HEK293 (cell line): ENCODE data around the gene CABLES2.

Experiments used
- CTCF ChIA-PET: fragments of 350-600 bp; formaldehyde crosslinking; extraction: SDS; loops from one replicate; lab custom pipeline; 2021; ENCODE audit warnings: antibody characterized with exemption; lab: Yijun Ruan, JAX
- POLR2A ChIA-PET: fragments of 300-600 bp; formaldehyde crosslinking; extraction: SDS; loops from one replicate; lab custom pipeline; 2020; ENCODE audit warnings: antibody characterized with exemption, inconsistent platforms; lab: Yijun Ruan, JAX
- H3K27ac ChIP-seq: fragments of 200-500 bp; sonication (Bioruptor generic); 2 replicates; pipeline ENCODE4 v1.5.1; 2014; ENCODE audit warnings: low read depth, low read length, control low read depth, inconsistent platforms; ENCODE audit errors: extremely low read depth
- H3K36me3 ChIP-seq, 2 experiments: fragments of 200-500 bp in 1 of 2; sonication (Bioruptor generic) in 1 of 2; 1 replicate in 1 of 2; 2 replicates in 1 of 2; pipeline ENCODE4 v1.5.1; 2014 to 2017; ENCODE audit warnings: inconsistent platforms in 2 of 2, low read length in 2 of 2; ENCODE audit not compliant: control insufficient read depth in 2 of 2, insufficient read depth in 1 of 2
- H3K4me1 ChIP-seq: fragments of 200-500 bp; sonication (Bioruptor generic); 2 replicates; pipeline ENCODE4 v1.5.1; 2014; ENCODE audit warnings: mild to moderate bottlenecking, low read length, inconsistent platforms; ENCODE audit not compliant: control insufficient read depth, insufficient read depth
- H3K4me3 ChIP-seq: 2 replicates; pipeline ENCODE4 v1.5.1; 2011; ENCODE audit warnings: low read depth, mild to moderate bottlenecking, control low read depth, low read length, moderate library complexity
- H3K9me3 ChIP-seq: fragments of 200-500 bp; sonication (Bioruptor generic); 2 replicates; pipeline ENCODE4 v1.5.1; 2014; ENCODE audit warnings: low read depth, low read length, inconsistent platforms; ENCODE audit not compliant: control insufficient read depth, insufficient read depth
- GLI4 ChIP-seq: fragments of 450-650 bp; formaldehyde crosslinking; IDR thresholded peaks from 2 replicates; pipeline ENCODE4 v1.5.1; 2016; ENCODE audit warnings: missing biosample characterization, missing genetic modification characterization
- KLF10 ChIP-seq: fragments of 450-650 bp; IDR thresholded peaks from 2 replicates; pipeline ENCODE4 v1.5.1; 2018; ENCODE audit warnings: missing biosample characterization, mild to moderate bottlenecking, missing genetic modification characterization
- RBAK ChIP-seq: fragments of 450-650 bp; formaldehyde crosslinking; IDR thresholded peaks from 2 replicates; pipeline ENCODE4 v1.5.1; 2016; ENCODE audit warnings: missing biosample characterization, missing genetic modification characterization
- SCRT2 ChIP-seq: fragments of 450-650 bp; formaldehyde crosslinking; IDR thresholded peaks from 2 replicates; pipeline ENCODE4 v1.5.1; 2016; ENCODE audit warnings: missing biosample characterization, missing genetic modification characterization
- ZNF157 ChIP-seq: fragments of 450-650 bp; formaldehyde crosslinking; IDR thresholded peaks from 2 replicates; pipeline ENCODE4 v1.5.1; 2016; ENCODE audit warnings: missing biosample characterization, missing genetic modification characterization
- ZNF2 ChIP-seq: fragments of 450-650 bp; formaldehyde crosslinking; IDR thresholded peaks from 2 replicates; pipeline ENCODE4 v1.5.1; 2016; ENCODE audit warnings: missing biosample characterization, missing genetic modification characterization
- ZNF214 ChIP-seq: fragments of 450-650 bp; formaldehyde crosslinking; IDR thresholded peaks from 2 replicates; pipeline ENCODE4 v1.5.1; 2017; ENCODE audit warnings: missing biosample characterization, mild to moderate bottlenecking, missing genetic modification characterization, borderline replicate concordance
- ZNF23 ChIP-seq: fragments of 450-650 bp; formaldehyde crosslinking; IDR thresholded peaks from 2 replicates; pipeline ENCODE4 v1.5.1; 2016; ENCODE audit warnings: missing biosample characterization, missing genetic modification characterization, borderline replicate concordance
- ZNF292 ChIP-seq: fragments of 450-650 bp; formaldehyde crosslinking; IDR thresholded peaks from 2 replicates; pipeline ENCODE4 v1.5.1; 2016; ENCODE audit warnings: low read depth, missing biosample characterization, missing genetic modification characterization, borderline replicate concordance
- ZNF311 ChIP-seq: fragments of 450-650 bp; formaldehyde crosslinking; IDR thresholded peaks from 2 replicates; pipeline ENCODE4 v1.5.1; 2017; ENCODE audit warnings: missing biosample characterization, missing genetic modification characterization, borderline replicate concordance
- ZNF404 ChIP-seq: fragments of 450-650 bp; formaldehyde crosslinking; IDR thresholded peaks from 2 replicates; pipeline ENCODE4 v1.5.1; 2017; ENCODE audit warnings: missing biosample characterization, missing genetic modification characterization
- ZNF510 ChIP-seq: fragments of 450-650 bp; formaldehyde crosslinking; IDR thresholded peaks from 2 replicates; pipeline ENCODE4 v1.5.1; 2018; ENCODE audit warnings: mild to moderate bottlenecking, missing genetic modification characterization, missing biosample characterization; ENCODE audit not compliant: insufficient replicate concordance
- ZNF530 ChIP-seq: fragments of 450-650 bp; formaldehyde crosslinking; IDR thresholded peaks from 2 replicates; pipeline ENCODE4 v1.5.1; 2016; ENCODE audit warnings: low read depth, missing biosample characterization, missing genetic modification characterization
- ZNF610 ChIP-seq: fragments of 450-650 bp; formaldehyde crosslinking; IDR thresholded peaks from 2 replicates; pipeline ENCODE4 v1.5.1; 2016; ENCODE audit warnings: missing biosample characterization, missing genetic modification characterization, borderline replicate concordance
- ZNF658 ChIP-seq: fragments of 450-650 bp; formaldehyde crosslinking; IDR thresholded peaks from 2 replicates; pipeline ENCODE4; 2016; ENCODE audit warnings: missing biosample characterization, missing genetic modification characterization
- ZNF660 ChIP-seq: fragments of 450-650 bp; IDR thresholded peaks from 2 replicates; pipeline ENCODE4 v1.5.1; 2018; ENCODE audit warnings: missing biosample characterization, mild to moderate bottlenecking, missing genetic modification characterization
- ZNF664 ChIP-seq: fragments of 450-650 bp; formaldehyde crosslinking; IDR thresholded peaks from 2 replicates; pipeline ENCODE4 v1.5.1; 2016; ENCODE audit warnings: missing biosample characterization, missing genetic modification characterization
- ZNF830 ChIP-seq: fragments of 450-650 bp; IDR thresholded peaks from 2 replicates; pipeline ENCODE4 v1.5.0; 2018; ENCODE audit warnings: missing biosample characterization, missing genetic modification characterization, low read depth, mild to moderate bottlenecking, moderate library complexity
- ZSCAN16 ChIP-seq: fragments of 450-650 bp; formaldehyde crosslinking; IDR thresholded peaks from 2 replicates; pipeline ENCODE4 v1.5.1; 2016; ENCODE audit warnings: missing biosample characterization, missing genetic modification characterization
- TF ChIP-seq, protein P1 (sequence below): fragments of 450-650 bp; formaldehyde crosslinking; IDR thresholded peaks from 2 replicates; pipeline ENCODE4 v1.5.1; 2016; ENCODE audit warnings: missing biosample characterization, missing genetic modification characterization
- TF ChIP-seq, protein P2 (sequence below): fragments of 450-650 bp; formaldehyde crosslinking; IDR thresholded peaks from 2 replicates; pipeline ENCODE4 v1.5.1; 2016; ENCODE audit warnings: missing biosample characterization, missing genetic modification characterization
- TF ChIP-seq, protein P3 (sequence below): fragments of 450-650 bp; formaldehyde crosslinking; optimal IDR thresholded peaks from 2 replicates; pipeline ENCODE3; 2016; ENCODE audit warnings: missing biosample characterization, mild to moderate bottlenecking, missing genetic modification characterization
- TF ChIP-seq, protein P4 (sequence below): fragments of 450-650 bp; formaldehyde crosslinking; IDR thresholded peaks from 2 replicates; pipeline ENCODE4 v1.5.1; 2016; ENCODE audit warnings: missing biosample characterization, missing genetic modification characterization
- TF ChIP-seq, protein P5 (sequence below): IDR thresholded peaks from 2 replicates; pipeline ENCODE4 v1.6.1; 2011; ENCODE audit warnings: mild to moderate bottlenecking, low read depth, low read length, borderline replicate concordance

The CABLES2 gene, protein sequence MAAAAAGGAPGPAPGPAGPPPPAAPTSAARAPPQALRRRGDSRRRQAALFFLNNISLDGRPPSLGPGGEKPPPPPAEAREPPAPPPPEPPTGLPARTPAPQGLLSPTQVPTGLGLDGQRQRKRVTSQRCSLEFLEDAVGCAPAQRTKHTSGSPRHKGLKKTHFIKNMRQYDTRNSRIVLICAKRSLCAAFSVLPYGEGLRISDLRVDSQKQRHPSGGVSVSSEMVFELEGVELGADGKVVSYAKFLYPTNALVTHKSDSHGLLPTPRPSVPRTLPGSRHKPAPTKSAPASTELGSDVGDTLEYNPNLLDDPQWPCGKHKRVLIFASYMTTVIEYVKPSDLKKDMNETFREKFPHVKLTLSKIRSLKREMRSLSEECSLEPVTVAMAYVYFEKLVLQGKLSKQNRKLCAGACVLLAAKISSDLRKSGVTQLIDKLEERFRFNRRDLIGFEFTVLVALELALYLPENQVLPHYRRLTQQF

DNA sequence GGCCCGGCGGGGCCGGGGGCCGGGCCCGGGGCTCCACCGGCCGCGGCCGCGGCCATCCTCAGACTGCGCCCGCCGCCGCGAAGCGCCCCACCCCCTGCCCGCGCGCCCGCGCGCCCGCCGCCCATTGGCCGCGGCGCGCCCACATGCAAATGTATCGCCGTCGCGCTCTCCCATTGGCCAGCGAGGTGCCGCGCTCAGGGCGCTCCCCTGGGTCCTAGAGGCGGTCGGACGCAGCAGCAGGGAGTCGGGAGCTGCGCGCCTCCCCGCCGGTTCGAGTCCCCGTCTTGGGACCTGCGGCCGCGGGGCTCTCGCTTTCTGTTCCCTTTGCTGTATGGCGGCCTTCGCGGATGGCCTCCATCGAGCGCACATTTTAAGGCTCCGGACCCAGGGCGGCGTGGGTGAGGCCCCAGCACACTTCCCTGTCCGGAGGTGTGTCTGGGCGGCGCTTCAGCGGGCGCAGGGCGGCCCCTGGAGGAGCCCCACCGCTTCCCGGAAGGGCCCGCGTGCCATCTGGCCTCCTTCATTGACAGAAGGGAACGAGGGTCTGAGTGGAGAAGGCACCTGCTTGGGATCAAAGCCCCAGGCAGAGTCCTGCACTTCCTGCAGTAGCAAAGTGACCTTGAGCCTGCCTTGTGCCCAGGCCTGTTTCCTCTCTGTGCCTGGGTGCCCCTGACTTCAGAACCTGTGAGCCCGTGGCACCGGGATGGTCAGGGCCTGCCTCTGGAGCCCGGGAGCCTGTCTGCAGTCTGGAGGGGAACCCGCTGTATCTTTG lies at the start of gene CABLES2:
Gene CABLES2, minus strand, starts transcription at position 65 of the 772 bp plus-strand sequence. Its CDS starts 9 bp downstream, at position 56.
- Histone ChIP-seq H3K36me3 (peaks cover 0 to 27% of the 10 kb centered on the region in 2 experiments; a peak in 1 of 3 replicates), H3K4me3 (peak within 1 kb of the TSS; percentile 57), H3K4me1 (peaks cover 6% of the 10 kb centered on the region; the same call in 1 of the 2 replicates), H3K27ac (peak within 1 kb of the TSS; percentile 81), H3K9me3 (no peaks in the 10 kb centered on the region)
- POLR2A ChIA-PET = interaction anchor here (0.6 to 0.7 kb wide), 4 partner anchors 21 to 106 kb away, joined by 3 read pairs; partner anchors contain the start of genes ADRM1 and RPS21
- CTCF ChIA-PET = interaction anchor here (0.7 kb wide), 1 partner anchor 385 kb away, joined by 3 read pairs; no protein-coding TSS in a partner anchor
- TF ChIP-seq ZNF830 (tag by site-specific recombination) (no peak), ZNF664 (tag by site-specific recombination) (no peak), ZNF510 (tag by site-specific recombination) (no peak), ZSCAN16 (no peak), ZNF2 (tag by site-specific recombination) (peak; percentile 80), ZNF610 (tag by site-specific recombination) (peak; percentile 86; the same call in 1 of the 2 replicates), ZNF311 (tag by site-specific recombination) (no peak), KLF10 (tag by site-specific recombination) (peak; percentile 97), ZNF530 (tag by site-specific recombination) (no peak), GLI4 (no peak), ZNF660 (tag by site-specific recombination) (no peak), ZNF214 (no peak), ZNF658 (no peak), RBAK (no peak), ZNF404 (no peak), SCRT2 (tag by site-specific recombination) (peak; percentile 51), ZNF157 (tag by site-specific recombination) (no peak), ZNF292 (tag by site-specific recombination) (no peak), ZNF23 (tag by site-specific recombination) (no peak)
- TF ChIP-seq, protein P1, sequence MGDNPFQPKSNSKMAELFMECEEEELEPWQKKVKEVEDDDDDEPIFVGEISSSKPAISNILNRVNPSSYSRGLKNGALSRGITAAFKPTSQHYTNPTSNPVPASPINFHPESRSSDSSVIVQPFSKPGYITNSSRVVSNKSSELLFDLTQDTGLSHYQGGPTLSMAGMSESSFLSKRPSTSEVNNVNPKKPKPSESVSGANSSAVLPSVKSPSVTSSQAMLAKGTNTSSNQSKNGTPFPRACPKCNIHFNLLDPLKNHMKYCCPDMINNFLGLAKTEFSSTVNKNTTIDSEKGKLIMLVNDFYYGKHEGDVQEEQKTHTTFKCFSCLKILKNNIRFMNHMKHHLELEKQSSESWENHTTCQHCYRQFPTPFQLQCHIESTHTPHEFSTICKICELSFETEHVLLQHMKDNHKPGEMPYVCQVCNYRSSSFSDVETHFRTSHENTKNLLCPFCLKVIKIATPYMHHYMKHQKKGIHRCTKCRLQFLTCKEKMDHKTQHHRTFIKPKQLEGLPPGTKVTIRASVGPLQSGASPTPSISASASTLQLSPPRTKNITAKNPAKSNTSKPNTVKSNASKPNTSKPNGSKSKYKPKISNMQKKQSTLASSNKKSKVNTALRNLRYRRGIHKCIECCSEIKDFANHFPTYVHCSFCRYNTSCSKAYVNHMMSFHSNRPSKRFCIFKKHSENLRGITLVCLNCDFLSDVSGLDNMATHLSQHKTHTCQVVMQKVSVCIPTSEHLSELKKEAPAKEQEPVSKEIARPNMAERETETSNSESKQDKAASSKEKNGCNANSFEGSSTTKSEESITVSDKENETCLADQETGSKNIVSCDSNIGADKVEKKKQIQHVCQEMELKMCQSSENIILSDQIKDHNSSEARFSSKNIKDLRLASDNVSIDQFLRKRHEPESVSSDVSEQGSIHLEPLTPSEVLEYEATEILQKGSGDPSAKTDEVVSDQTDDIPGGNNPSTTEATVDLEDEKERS (tag by site-specific recombination) = no peak
- TF ChIP-seq, protein P2, sequence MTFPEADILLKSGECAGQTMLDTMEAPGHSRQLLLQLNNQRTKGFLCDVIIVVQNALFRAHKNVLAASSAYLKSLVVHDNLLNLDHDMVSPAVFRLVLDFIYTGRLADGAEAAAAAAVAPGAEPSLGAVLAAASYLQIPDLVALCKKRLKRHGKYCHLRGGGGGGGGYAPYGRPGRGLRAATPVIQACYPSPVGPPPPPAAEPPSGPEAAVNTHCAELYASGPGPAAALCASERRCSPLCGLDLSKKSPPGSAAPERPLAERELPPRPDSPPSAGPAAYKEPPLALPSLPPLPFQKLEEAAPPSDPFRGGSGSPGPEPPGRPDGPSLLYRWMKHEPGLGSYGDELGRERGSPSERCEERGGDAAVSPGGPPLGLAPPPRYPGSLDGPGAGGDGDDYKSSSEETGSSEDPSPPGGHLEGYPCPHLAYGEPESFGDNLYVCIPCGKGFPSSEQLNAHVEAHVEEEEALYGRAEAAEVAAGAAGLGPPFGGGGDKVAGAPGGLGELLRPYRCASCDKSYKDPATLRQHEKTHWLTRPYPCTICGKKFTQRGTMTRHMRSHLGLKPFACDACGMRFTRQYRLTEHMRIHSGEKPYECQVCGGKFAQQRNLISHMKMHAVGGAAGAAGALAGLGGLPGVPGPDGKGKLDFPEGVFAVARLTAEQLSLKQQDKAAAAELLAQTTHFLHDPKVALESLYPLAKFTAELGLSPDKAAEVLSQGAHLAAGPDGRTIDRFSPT (tag by site-specific recombination) = peak; percentile 14; the same call in 1 of the 2 replicates
- TF ChIP-seq, protein P3, sequence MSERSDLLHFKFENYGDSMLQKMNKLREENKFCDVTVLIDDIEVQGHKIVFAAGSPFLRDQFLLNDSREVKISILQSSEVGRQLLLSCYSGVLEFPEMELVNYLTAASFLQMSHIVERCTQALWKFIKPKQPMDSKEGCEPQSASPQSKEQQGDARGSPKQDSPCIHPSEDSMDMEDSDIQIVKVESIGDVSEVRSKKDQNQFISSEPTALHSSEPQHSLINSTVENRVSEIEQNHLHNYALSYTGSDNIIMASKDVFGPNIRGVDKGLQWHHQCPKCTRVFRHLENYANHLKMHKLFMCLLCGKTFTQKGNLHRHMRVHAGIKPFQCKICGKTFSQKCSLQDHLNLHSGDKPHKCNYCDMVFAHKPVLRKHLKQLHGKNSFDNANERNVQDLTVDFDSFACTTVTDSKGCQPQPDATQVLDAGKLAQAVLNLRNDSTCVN (tag by site-specific recombination) = peak; percentile 97
- TF ChIP-seq, protein P4, sequence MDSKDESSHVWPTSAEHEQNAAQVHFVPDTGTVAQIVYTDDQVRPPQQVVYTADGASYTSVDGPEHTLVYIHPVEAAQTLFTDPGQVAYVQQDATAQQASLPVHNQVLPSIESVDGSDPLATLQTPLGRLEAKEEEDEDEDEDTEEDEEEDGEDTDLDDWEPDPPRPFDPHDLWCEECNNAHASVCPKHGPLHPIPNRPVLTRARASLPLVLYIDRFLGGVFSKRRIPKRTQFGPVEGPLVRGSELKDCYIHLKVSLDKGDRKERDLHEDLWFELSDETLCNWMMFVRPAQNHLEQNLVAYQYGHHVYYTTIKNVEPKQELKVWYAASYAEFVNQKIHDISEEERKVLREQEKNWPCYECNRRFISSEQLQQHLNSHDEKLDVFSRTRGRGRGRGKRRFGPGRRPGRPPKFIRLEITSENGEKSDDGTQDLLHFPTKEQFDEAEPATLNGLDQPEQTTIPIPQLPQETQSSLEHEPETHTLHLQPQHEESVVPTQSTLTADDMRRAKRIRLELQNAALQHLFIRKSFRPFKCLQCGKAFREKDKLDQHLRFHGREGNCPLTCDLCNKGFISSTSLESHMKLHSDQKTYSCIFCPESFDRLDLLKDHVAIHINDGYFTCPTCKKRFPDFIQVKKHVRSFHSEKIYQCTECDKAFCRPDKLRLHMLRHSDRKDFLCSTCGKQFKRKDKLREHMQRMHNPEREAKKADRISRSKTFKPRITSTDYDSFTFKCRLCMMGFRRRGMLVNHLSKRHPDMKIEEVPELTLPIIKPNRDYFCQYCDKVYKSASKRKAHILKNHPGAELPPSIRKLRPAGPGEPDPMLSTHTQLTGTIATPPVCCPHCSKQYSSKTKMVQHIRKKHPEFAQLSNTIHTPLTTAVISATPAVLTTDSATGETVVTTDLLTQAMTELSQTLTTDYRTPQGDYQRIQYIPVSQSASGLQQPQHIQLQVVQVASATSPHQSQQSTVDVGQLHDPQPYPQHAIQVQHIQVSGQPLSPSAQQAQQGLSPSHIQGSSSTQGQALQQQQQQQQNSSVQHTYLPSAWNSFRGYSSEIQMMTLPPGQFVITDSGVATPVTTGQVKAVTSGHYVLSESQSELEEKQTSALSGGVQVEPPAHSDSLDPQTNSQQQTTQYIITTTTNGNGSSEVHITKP = peak; percentile 66
- TF ChIP-seq, protein P5, sequence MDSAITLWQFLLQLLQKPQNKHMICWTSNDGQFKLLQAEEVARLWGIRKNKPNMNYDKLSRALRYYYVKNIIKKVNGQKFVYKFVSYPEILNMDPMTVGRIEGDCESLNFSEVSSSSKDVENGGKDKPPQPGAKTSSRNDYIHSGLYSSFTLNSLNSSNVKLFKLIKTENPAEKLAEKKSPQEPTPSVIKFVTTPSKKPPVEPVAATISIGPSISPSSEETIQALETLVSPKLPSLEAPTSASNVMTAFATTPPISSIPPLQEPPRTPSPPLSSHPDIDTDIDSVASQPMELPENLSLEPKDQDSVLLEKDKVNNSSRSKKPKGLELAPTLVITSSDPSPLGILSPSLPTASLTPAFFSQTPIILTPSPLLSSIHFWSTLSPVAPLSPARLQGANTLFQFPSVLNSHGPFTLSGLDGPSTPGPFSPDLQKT = no peak
